ENCODE measurements around the gene CLEC10A.

GRCh38 chr17:7083592-7083991 is 3.5 kb upstream of the CLEC10A start:
- no peak for TF ChIP-seq EZH2 (IDR thresholded peaks at IDR 0.05; ENCODE audit: insufficient read depth, low read length)
- TF ChIP-seq CTCF (IDR thresholded peaks at IDR 0.05; ENCODE audit: insufficient read depth, low read depth, low read length), result no peak
